Tibial nerve (tissue), 3 donors: ENCODE results near the gene CACNA2D2.

Experiments
- POLR2A ChIP-seq, 2 donors: fragments of 450-650 bp; IDR thresholded peaks; one replicate each; pipeline ENCODE4 v1.6.1; 2017; ENCODE audit warnings: antibody characterized with exemption in 2 of 2, mild to moderate bottlenecking in 2 of 2, moderate library complexity in 2 of 2
- TF ChIP-seq, protein P1 (sequence below), 5 experiments: fragments of 200-600 bp in 3 of 5; fragments of 450-650 bp in 2 of 5; sonication (generic) in 3 of 5; IDR thresholded peaks; one replicate each; pipeline ENCODE4 v1.5.1; 2016 to 2019; ENCODE audit warnings: antibody characterized with exemption in 5 of 5, mild to moderate bottlenecking in 3 of 5, moderate library complexity in 2 of 5

DNA sequence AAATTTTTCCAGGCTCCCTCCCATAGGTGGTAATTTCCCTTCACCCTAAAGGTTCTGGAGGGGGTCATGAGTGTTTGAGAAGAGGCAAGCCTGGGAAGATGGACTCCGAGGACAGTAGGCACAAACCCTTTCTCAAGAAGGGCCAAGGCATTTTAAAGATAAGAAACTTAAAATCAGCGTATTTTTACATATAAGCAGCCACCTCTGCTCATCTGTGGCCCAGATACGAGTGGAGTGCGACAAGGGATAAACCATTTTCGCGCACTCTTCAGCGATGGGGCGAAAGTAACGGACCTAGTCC is 163.3 kb downstream of the CACNA2D2 start:
- TF ChIP-seq POLR2A (IDR thresholded peaks at IDR 0.05), result no peak
- TF ChIP-seq, protein P1, sequence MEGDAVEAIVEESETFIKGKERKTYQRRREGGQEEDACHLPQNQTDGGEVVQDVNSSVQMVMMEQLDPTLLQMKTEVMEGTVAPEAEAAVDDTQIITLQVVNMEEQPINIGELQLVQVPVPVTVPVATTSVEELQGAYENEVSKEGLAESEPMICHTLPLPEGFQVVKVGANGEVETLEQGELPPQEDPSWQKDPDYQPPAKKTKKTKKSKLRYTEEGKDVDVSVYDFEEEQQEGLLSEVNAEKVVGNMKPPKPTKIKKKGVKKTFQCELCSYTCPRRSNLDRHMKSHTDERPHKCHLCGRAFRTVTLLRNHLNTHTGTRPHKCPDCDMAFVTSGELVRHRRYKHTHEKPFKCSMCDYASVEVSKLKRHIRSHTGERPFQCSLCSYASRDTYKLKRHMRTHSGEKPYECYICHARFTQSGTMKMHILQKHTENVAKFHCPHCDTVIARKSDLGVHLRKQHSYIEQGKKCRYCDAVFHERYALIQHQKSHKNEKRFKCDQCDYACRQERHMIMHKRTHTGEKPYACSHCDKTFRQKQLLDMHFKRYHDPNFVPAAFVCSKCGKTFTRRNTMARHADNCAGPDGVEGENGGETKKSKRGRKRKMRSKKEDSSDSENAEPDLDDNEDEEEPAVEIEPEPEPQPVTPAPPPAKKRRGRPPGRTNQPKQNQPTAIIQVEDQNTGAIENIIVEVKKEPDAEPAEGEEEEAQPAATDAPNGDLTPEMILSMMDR (IDR thresholded peaks at IDR 0.05), result no peak
